ENCODE results near the gene FNDC11. TPM values are rescaled to one million over a fixed set of nuclear protein-coding genes. Genes with fewer than 3 reads are reported as not detected.

Gene FNDC11
- total RNA-seq, 2 donors from 2014 or later, result 0.66 to 2.9 TPM

DNA sequence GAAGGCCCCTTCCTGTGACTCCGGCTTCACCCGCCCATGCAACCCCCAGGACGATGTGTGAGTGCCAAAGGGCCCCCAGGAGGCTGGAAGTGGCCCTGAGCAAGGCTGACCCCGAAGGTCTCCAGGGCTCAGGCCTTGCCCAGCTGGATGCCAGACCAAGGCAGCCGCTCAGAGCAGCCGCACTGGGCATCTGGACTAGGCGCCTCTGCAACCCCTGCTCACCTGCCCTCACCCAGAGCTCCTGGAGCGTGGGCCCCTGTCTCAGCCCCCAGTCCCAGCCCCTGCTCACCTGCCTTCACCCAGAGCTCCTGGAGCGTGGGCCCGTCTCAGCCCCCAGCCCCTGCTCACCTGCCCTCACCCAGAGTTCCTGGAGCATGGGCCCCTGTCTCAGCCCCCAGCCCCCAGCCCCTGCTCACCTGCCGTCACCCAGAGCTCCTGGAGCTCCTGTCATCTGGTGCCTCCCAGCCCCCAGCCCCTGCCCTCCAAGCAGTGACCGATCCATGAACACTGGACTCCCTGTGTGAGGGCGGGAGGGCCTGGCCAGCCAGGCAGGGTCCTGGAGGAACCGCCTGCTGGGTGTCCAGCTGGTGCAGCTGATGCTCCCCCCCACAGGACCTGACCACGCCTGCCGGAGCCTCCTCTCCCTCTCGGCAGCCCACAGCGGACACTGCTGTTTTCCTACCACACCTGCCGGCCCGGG is 7.6 kb upstream of the FNDC11 start:
- intact Hi-C loops (cut with DNase I), result loop anchor here (10.0 kb wide), 1 partner anchor 418 kb away; the partner anchor contains the start of gene ZNF512B
- TF ChIP-seq, protein P1, sequence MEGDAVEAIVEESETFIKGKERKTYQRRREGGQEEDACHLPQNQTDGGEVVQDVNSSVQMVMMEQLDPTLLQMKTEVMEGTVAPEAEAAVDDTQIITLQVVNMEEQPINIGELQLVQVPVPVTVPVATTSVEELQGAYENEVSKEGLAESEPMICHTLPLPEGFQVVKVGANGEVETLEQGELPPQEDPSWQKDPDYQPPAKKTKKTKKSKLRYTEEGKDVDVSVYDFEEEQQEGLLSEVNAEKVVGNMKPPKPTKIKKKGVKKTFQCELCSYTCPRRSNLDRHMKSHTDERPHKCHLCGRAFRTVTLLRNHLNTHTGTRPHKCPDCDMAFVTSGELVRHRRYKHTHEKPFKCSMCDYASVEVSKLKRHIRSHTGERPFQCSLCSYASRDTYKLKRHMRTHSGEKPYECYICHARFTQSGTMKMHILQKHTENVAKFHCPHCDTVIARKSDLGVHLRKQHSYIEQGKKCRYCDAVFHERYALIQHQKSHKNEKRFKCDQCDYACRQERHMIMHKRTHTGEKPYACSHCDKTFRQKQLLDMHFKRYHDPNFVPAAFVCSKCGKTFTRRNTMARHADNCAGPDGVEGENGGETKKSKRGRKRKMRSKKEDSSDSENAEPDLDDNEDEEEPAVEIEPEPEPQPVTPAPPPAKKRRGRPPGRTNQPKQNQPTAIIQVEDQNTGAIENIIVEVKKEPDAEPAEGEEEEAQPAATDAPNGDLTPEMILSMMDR (IDR thresholded peaks at IDR 0.05), result no peak
- no peak for TF ChIP-seq POLR2A (IDR thresholded peaks at IDR 0.05)
- Histone ChIP-seq H3K4me3 (no peak overlapping the region), H3K4me1 (no peaks in the 10 kb centered on the region), H3K27ac (no peak overlapping the region), H3K36me3 (replicated peaks in 1 of 2; ENCODE audit: insufficient read depth in 1 of 2, low read depth in 2 of 2) (no peaks in the 10 kb centered on the region), H3K27me3 (peaks cover 0 to 4% of the 10 kb centered on the region in 2 donors), H3K9me3 (no peaks in the 10 kb centered on the region)
- WGBS, 2 donors, result 70 to 78% methylated on average over 13 to 19 of the region's 20 CpGs
- ATAC-seq (no peak), DNase-seq (no peak)

DNA sequence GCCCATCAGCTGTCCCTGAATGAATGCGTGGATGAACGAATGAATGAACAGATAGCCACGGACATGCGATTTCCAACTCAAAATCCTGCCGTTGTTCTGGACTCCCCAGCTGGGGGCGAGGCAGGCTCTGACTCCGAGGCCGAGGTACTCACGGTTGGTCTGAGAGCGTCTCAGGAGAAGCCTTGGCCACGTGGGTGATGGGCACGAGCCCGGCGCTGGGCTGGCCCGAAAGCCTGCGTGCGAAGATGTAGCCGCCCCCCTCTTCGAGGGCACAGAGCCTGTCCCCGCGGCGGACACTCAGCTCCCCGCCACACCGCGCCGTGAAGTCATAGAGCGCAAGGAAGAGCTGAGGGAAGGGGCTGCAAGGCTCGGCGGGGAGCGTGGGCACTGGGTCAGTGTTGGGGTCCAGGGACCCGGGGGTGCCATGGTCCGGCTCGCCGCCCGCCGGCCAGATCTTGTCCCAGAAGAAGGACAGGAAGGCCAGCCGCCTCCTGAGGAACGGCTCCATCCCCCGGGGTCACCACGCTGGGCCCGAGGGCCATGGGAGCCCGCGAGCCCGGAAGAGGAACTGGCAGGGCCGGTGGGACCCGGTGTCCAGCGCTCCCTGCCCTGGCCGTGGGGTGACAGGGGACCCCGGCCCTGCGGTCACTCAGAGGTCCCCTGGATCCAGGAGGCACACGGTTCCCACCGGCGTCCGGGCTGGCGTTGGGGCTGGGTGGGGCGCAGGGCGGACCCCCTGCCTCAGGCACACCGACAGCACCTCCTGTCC is 6.8 kb upstream of the FNDC11 start:
- H3K9me3 ChIP-seq, result no peaks in the 10 kb centered on the region
- DNase-seq (no peak), ATAC-seq (no peak)
- 51 to 55% methylated on average over 44 to 53 of the region's 58 CpGs for WGBS, 2 donors
- H3K4me3 ChIP-seq, result no peak overlapping the region
- H3K4me1 ChIP-seq, result no peaks in the 10 kb centered on the region
- TF ChIP-seq, protein P1 (IDR thresholded peaks at IDR 0.05), result no peak
- TF ChIP-seq POLR2A (IDR thresholded peaks at IDR 0.05), result no peak
- no peaks in the 10 kb centered on the region for H3K36me3 ChIP-seq (replicated peaks in 1 of 2; ENCODE audit: insufficient read depth in 1 of 2, low read depth in 2 of 2)
- peaks cover 0 to 4% of the 10 kb centered on the region in 2 donors for H3K27me3 ChIP-seq
- H3K27ac ChIP-seq, result no peak overlapping the region
- intact Hi-C loops (cut with DNase I), result loop anchor here (10.0 kb wide), 1 partner anchor 418 kb away; the partner anchor contains the start of gene ZNF512B

GRCh38 chr20:63547725-63548480 is 6.1 kb upstream of the FNDC11 start, which contains the start of gene SRMS:
SRMS (minus strand) TSS chr20:63547749; CDS start chr20:63547463, 286 bp downstream.
- no peak for DNase-seq
- no peaks in the 10 kb centered on the region for H3K4me1 ChIP-seq
- 46 to 95% methylated on average over 4 to 23 of the region's 35 CpGs for WGBS, 2 donors
- no peak within 1 kb of the TSS for H3K4me3 ChIP-seq
- H3K27me3 ChIP-seq, result peaks cover 0 to 4% of the 10 kb centered on the region in 2 donors
- H3K27ac ChIP-seq, result no peak within 1 kb of the TSS
- no peaks in the 10 kb centered on the region for H3K9me3 ChIP-seq
- H3K36me3 ChIP-seq (replicated peaks in 1 of 2; ENCODE audit: insufficient read depth in 1 of 2, low read depth in 2 of 2), result no peaks in the 10 kb centered on the region
- ATAC-seq, result no peak
- intact Hi-C loops (cut with DNase I), result loop anchor here (10.0 kb wide), 1 partner anchor 417 kb away; the partner anchor contains the start of gene ZNF512B
- TF ChIP-seq, protein P1 (IDR thresholded peaks at IDR 0.05), result no peak
- no peak for TF ChIP-seq POLR2A (IDR thresholded peaks at IDR 0.05)

- TF ChIP-seq, protein P1 (IDR thresholded peaks at IDR 0.05), result no peak
- no peak for TF ChIP-seq POLR2A (IDR thresholded peaks at IDR 0.05)
Measured at GRCh38 chr20:63548542-63548941, 5.4 kb upstream of the FNDC11 start.

More at GRCh38 chr20:63548542-63548941, 5.4 kb upstream of the FNDC11 start:
- H3K4me3 ChIP-seq, result no peak overlapping the region
- intact Hi-C loops (cut with DNase I), result loop anchor here (10.0 kb wide), 1 partner anchor 416 kb away; the partner anchor contains the start of gene ZNF512B
- ATAC-seq (no peak), DNase-seq (no peak)
- 36 to 56% methylated on average over 6 to 11 of the region's 11 CpGs for WGBS, 2 donors
- H3K36me3 ChIP-seq (replicated peaks in 1 of 2; ENCODE audit: insufficient read depth in 1 of 2, low read depth in 2 of 2), result no peaks in the 10 kb centered on the region
- H3K27me3 ChIP-seq, result peaks cover 0 to 4% of the 10 kb centered on the region in 2 donors
- no peak overlapping the region for H3K27ac ChIP-seq
- no peaks in the 10 kb centered on the region for H3K9me3 ChIP-seq
- peaks cover 3% of the 10 kb centered on the region for H3K4me1 ChIP-seq
